Caco-2 (cell line): ENCODE measurements around the gene EFNA3. TPM values are rescaled to one million over a fixed set of nuclear protein-coding genes. Genes with fewer than 3 reads are reported as not detected.

Experiments used
- BruUV-seq: library from RNA; stranded (reverse); fragments of 400-500 nt; replicated peaks from 2 replicates; lab custom pipeline; 2021; lab: Mats Ljungman, UMichigan
- CTCF ChIA-PET: fragments of 300-600 bp; sonication (Branson Sonifier 250); formaldehyde crosslinking; loops from one replicate; lab custom pipeline; 2022; ENCODE audit warnings: antibody characterized with exemption; lab: Charles Lee
- POLR2A ChIA-PET: fragments of 300-600 bp; sonication (Branson Sonifier 250); formaldehyde crosslinking; loops from one replicate; lab custom pipeline; 2022; ENCODE audit warnings: antibody characterized with exemption; lab: Charles Lee
- DNase-seq, 2 experiments: peaks; one replicate each; pipeline versions ENCODE4 v3.0.0 to v3.0.0-alpha.2; 2020 to 2022
- H3K27me3 ChIP-seq: replicated peaks from 2 replicates; pipeline ENCODE4 v1.6.0; 2011; ENCODE audit warnings: low read length; ENCODE audit not compliant: control insufficient read depth, insufficient read depth
- H3K36me3 ChIP-seq: 2 replicates; pipeline ENCODE4 v1.5.1; 2011; ENCODE audit warnings: low read length; ENCODE audit not compliant: control insufficient read depth, insufficient read depth
- H3K4me1 ChIP-seq: fragments of 250-450 bp; sonication (Bioruptor Pico); 2 replicates; pipeline ENCODE4 v1.5.1; 2020; ENCODE audit warnings: mild to moderate bottlenecking
- H3K4me3 ChIP-seq: 2 replicates; pipeline ENCODE4 v1.5.1; 2011; ENCODE audit warnings: low read depth, mild to moderate bottlenecking, control low read depth, low read length
- H3K9me3 ChIP-seq: fragments of 250-450 bp; sonication (Bioruptor Pico); 2 replicates; pipeline ENCODE4 v1.5.1; 2020; ENCODE audit warnings: mild to moderate bottlenecking, moderate library complexity
- H3K27ac Mint-ChIP-seq: one replicate; pipeline ENCODE4 v1.8.0; 2022; ENCODE audit warnings: mixed read lengths; ENCODE audit not compliant: unreplicated experiment
- H3K27me3 Mint-ChIP-seq: one replicate; pipeline ENCODE4 v1.8.0; 2022; ENCODE audit warnings: mixed read lengths; ENCODE audit not compliant: insufficient read depth, unreplicated experiment
- H3K36me3 Mint-ChIP-seq: one replicate; pipeline ENCODE4 v1.8.0; 2022; ENCODE audit warnings: mild to moderate bottlenecking, mixed read lengths; ENCODE audit not compliant: insufficient read depth, unreplicated experiment
- H3K4me1 Mint-ChIP-seq: one replicate; pipeline ENCODE4 v1.8.0; 2022; ENCODE audit warnings: low read depth, mixed read lengths; ENCODE audit not compliant: unreplicated experiment
- H3K4me3 Mint-ChIP-seq: one replicate; pipeline ENCODE4 v1.8.0; 2022; ENCODE audit warnings: mild to moderate bottlenecking, moderate library complexity, mixed read lengths; ENCODE audit not compliant: unreplicated experiment
- H3K9me3 Mint-ChIP-seq: one replicate; pipeline ENCODE4 v1.8.0; 2022; ENCODE audit warnings: mixed read lengths; ENCODE audit not compliant: unreplicated experiment
- intact Hi-C: fragments of 100-400 bp; cut with micrococcal nuclease; formaldehyde crosslinking; loops from one replicate; pipeline ENCODE4 v1.10.0; 2022; ENCODE audit not compliant: unreplicated experiment
- total RNA-seq: library from RNA; stranded (reverse); gene quantifications from 2 replicates; pipeline ENCODE4 v1.2.3, GENCODE V29; 2022
- TF ChIP-seq, protein P1 (sequence below), 2 experiments: fragments of 200-600 bp in 1 of 2; IDR thresholded peaks; 1 replicate in 1 of 2; 2 replicates in 1 of 2; pipeline versions ENCODE4 v1.5.1 to v1.8.0; 2011 to 2022; ENCODE audit warnings: antibody characterized with exemption in 1 of 2, control low read depth in 1 of 2, inconsistent platforms in 1 of 2, low read depth in 1 of 2, low read length in 1 of 2, mild to moderate bottlenecking in 1 of 2, moderate library complexity in 1 of 2; ENCODE audit not compliant: insufficient read depth in 1 of 2, severe bottlenecking in 1 of 2, unreplicated experiment in 1 of 2

Gene EFNA3
- total RNA-seq, 1 experiment from 2014 or later, result 3.5 TPM

DNA sequence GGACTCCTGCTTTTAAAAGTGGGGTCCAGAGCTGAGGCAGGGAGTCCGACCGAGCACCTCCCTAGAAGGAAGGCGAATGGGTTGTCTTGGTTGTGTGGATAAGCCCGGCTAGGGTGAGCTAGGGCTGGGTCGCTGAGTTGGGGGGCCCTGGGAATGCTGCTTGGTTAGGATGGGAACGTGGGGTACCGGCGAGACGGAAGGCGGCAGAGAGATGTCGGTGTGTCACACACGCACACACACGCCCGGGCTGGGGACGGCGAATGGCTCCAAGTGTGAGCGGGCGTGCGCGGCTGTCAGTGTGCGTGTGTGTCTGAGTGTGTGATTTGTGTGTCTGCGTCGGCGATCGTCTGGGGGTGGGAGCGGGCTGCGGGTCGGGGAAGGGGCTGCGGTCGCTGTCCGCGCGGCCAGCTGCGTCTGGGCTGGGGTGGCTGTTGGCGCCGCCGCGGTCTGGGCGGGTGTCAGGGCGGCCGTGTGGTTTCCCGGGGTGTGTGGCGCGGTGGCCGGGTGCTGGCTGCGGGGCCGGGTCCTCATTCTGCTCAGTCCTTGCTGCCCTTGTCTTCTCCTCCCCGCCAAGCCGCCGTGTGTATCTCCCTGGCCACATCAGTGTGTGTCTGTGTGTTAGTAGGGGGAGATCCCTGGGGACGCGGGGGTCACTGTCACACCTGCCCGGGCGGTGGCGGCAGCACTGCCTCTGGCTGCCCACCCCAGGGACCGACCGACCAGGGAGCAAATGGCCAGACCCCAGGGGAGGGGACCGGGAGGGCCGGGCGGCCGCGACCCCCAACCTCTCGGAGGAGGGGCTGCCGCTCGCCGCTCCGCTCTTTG lies 1.1 kb downstream of the EFNA3 start:
- Mint-ChIP-seq H3K27me3 (peaks cover 17% of the 10 kb centered on the region), H3K36me3 (peaks cover 9% of the 10 kb centered on the region), H3K4me3 (peak overlapping the region; percentile 77), H3K27ac (no peak overlapping the region), H3K9me3 (no peaks in the 10 kb centered on the region), H3K4me1 (peaks cover 24% of the 10 kb centered on the region)
- TF ChIP-seq, protein P1, sequence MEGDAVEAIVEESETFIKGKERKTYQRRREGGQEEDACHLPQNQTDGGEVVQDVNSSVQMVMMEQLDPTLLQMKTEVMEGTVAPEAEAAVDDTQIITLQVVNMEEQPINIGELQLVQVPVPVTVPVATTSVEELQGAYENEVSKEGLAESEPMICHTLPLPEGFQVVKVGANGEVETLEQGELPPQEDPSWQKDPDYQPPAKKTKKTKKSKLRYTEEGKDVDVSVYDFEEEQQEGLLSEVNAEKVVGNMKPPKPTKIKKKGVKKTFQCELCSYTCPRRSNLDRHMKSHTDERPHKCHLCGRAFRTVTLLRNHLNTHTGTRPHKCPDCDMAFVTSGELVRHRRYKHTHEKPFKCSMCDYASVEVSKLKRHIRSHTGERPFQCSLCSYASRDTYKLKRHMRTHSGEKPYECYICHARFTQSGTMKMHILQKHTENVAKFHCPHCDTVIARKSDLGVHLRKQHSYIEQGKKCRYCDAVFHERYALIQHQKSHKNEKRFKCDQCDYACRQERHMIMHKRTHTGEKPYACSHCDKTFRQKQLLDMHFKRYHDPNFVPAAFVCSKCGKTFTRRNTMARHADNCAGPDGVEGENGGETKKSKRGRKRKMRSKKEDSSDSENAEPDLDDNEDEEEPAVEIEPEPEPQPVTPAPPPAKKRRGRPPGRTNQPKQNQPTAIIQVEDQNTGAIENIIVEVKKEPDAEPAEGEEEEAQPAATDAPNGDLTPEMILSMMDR (IDR thresholded peaks at IDR 0.05; ENCODE audit: insufficient read depth in 1 of 2, low read depth in 1 of 2, low read length in 1 of 2, severe bottlenecking in 1 of 2, unreplicated experiment in 1 of 2), result no peak
- DNase-seq, result no peak
- Histone ChIP-seq H3K27me3 (peaks cover 5% of the 10 kb centered on the region; the same call in 1 of the 2 replicates), H3K4me1 (peaks cover 38% of the 10 kb centered on the region), H3K9me3 (no peaks in the 10 kb centered on the region), H3K36me3 (no peaks in the 10 kb centered on the region), H3K4me3 (peak overlapping the region; percentile 50)
- ChIA-PET POLR2A (no interaction called here), CTCF (interaction anchor here (0.8 to 1.9 kb wide), 4 partner anchors 12 to 93 kb away, joined by 3 to 8 read pairs (median 5); partner anchors contain the start of gene KRTCAP2)
- no TSS peak for BruUV-seq
- intact Hi-C loops, result loop anchor here (5.0 to 10.0 kb wide), 3 partner anchors 77 to 415 kb away; partner anchors contain the start of genes KCNN3 and ZBTB7B

- BruUV-seq, result no TSS peak
- Mint-ChIP-seq H3K36me3 (peaks cover 14% of the 10 kb centered on the region), H3K4me3 (peak overlapping the region; percentile 77), H3K27ac (no peak overlapping the region), H3K27me3 (peaks cover 17% of the 10 kb centered on the region), H3K9me3 (no peaks in the 10 kb centered on the region), H3K4me1 (peaks cover 24% of the 10 kb centered on the region)
- CTCF ChIA-PET, result interaction anchor here (0.7 to 1.9 kb wide), 6 partner anchors 10 to 93 kb away, joined by 3 to 5 read pairs (median 4); partner anchors contain the start of gene KRTCAP2
- POLR2A ChIA-PET, result no interaction called here
- TF ChIP-seq, protein P1 (IDR thresholded peaks at IDR 0.05; ENCODE audit: insufficient read depth in 1 of 2, low read depth in 1 of 2, low read length in 1 of 2, severe bottlenecking in 1 of 2, unreplicated experiment in 1 of 2), result no peak
- peak overlapping the region; percentile 50 for H3K4me3 ChIP-seq
- intact Hi-C loops, result loop anchor here (5.0 to 10.0 kb wide), 3 partner anchors 78 to 416 kb away; partner anchors contain the start of genes KCNN3 and ZBTB7B
- H3K27me3 ChIP-seq, result peaks cover 5% of the 10 kb centered on the region; the same call in 1 of the 2 replicates
- H3K4me1 ChIP-seq, result peaks cover 38% of the 10 kb centered on the region
- peak; percentile 65 to 78 for DNase-seq
- H3K36me3 ChIP-seq, result no peaks in the 10 kb centered on the region
- no peaks in the 10 kb centered on the region for H3K9me3 ChIP-seq
Measured at GRCh38 chr1:155080312-155081228, 1.9 kb downstream of the EFNA3 start.
